ENCODE results near the gene CLDN24.
"Not testable (repeated sequence)": the region's sequence is repeated elsewhere in the genome, so short reads cannot be mapped to it uniquely, and the experiment has no call there.

CLDN24 gene

DNA sequence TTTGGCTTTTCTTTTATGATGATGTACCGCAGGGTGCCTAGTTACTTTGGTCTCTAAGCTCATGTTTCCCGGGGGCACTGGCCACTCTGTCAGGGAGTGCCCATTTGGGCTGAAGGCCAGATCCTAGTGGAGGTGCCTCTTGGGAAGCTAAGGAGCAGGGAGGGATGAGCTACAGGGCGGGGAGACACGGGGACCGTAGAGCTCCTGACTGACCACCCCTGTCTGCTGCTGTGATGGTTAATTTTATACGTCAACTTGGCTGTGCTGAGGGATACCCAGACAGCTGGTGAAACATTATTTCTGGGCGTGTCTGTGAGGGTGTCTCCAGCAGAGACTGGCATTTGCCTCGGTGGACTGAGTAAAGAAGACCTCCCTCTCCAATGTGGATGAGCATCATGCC is 24.9 kb upstream of the CLDN24 start:
- no peak for DNase-seq (ENCODE audit: low read depth)

DNA sequence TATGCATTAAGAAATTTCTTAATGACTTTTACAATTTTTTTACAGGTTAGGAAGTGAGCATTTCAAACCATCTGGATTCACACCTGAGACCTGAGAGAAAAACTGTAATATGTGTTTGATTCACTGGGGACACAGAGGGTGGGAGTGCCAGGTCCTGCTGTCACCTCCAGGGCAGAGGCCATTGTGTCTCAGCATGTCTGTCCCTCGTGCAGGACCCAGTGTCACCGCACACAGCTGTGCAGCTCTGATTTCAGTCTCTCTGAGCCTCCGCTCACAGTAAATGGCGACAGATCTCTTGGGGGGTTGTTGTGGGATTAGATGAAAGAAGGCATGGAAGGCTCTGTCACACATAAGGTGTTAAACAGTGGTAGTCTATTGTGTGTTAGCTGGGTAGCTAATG is 23.0 kb upstream of the CLDN24 start:
- DNase-seq (ENCODE audit: low read depth) = no peak

DNA sequence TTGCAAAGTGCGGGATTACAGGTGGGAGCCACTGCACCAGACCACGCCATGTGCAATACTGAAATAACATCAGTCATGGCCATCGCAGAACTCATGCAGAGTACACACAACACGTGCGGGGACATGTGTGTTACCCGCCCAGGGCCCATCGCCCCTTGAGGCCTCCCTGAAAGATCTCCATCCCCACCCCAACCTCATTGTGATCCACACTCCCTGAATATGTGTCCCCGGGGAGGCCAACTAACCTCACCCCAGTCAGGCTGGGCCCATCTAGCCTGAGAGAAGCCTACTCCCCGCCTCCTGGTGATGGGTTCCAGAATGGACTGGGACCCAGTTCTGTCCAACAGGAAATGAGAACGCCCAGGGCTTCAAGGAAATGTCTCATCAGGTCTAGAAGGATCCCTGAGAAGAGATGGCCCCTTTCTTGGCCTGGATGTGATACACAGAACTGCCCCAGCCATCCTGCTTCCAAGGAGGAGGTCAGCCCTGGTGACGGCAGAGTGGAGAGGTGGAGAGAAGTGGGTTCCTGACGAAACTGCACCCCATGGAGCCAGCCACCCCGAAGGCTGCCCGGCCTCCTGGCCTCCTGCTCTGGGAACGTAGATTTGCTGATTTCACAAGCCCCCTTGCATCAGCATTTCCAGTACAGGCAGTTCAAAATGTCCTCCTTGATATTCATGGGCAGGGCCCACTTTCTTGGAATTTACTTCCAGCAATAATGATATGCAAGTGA is 22.5 kb upstream of the CLDN24 start:
- no peak for DNase-seq (ENCODE audit: low read depth)

DNA sequence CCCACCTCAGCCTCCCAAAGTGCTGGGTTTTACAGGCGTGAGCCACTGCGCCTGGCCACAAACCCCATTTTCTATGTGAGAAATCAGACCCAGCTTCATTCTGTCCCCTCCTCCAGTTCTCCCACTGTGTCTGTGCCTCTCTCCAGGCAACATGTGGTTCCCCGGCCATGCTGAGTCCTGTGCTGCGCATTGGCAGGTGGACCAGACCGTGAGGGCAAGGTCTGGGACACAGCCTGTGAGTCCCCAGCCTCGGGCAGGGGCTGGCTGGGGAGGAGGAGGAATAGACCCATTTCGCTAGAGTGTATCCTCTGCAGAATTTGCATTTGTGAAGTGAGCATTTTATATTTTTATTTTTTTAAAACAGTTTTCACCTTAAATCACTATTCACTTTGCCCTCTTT is 21.5 kb upstream of the CLDN24 start:
- no peak for DNase-seq (ENCODE audit: low read depth)

DNA sequence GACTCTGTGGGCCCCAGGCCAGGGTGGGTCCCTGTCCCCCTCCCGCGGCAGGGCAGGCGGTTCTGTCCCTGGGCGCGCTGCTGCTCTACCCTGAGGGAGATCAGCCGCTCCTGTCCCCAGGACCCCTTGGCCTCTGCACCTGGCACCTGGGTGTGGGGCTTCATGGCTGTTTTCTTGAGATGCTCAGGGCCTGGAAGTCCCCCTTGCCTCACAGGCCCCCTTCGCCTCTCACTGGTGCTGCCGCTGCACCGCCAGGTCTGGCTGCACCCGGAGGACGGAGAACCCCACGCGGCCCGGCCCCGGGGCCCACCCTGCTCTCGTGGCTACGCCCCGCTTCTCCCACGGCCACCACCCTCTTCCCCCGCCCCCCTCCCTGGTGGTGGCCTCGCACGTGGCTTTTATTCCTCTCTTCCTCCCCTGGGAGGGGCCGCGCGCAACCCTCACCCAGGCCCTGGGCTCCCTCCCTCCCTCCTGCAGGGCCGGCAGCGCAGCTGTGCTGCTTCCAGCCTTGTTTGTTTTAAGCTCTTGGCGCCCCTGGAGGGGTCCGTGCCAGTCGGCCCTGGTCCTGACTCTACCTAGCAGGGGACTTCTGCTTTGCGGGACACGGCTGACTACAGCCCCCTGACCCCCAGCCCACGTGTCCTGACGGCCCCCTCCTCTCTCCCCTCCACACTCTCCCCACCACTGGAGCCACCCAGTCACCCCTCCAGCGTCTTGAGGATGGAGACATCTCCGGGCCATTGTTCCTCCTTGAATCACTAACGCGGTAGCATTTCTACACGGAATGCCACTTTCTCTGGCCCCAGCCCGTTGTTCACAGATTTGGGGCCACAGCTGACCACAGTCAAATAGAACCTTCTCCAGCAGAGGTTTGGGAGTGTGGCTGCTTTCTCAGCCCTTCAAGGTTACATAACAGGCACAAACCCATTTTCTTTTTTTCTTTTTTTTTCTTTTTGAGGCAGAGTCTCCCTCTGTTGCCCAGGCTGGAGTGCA is 20.6 kb upstream of the CLDN24 start:
- no peak for DNase-seq (ENCODE audit: low read depth)

DNA sequence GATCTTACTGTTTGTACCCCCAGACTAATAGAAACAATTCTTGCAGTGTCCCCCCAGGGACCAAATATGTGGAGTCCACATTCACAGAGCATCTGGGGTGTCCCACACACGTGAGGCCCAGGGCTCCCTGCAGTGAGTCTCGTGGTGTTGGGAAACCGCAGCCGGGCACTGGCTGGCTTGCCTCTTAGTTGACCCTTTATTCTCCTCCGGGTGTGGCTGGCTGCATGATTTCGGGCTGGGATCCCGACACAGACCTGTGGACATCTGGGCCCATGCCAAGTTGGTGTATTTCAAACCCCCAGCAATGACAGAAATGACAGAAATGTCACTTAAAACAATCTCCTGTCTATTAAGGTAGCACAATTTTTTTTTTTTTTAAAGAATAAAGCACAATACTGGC is 15.6 kb upstream of the CLDN24 start:
- DNase-seq (ENCODE audit: low read depth) = no peak

DNA sequence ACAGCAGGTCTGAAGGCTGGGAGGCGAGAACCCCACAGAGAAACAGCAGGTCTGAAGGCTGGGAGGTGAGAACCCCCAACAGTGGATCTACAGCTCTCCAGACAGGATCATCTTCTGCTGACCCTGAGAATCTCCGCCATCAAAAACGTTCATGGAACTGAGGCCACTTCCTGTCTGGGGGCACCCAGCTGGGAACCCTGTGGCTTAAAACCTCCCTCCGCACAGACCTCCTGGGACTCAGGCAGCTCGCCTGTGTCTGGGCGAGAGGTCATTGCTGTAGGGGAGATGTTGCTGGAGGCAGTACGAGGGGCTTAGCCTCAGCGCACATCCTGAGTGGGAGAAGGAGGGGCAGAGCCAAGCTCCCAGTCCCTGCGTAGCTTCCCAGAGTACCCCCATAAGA is 15.1 kb upstream of the CLDN24 start:
- no peak for DNase-seq (ENCODE audit: low read depth)

DNA sequence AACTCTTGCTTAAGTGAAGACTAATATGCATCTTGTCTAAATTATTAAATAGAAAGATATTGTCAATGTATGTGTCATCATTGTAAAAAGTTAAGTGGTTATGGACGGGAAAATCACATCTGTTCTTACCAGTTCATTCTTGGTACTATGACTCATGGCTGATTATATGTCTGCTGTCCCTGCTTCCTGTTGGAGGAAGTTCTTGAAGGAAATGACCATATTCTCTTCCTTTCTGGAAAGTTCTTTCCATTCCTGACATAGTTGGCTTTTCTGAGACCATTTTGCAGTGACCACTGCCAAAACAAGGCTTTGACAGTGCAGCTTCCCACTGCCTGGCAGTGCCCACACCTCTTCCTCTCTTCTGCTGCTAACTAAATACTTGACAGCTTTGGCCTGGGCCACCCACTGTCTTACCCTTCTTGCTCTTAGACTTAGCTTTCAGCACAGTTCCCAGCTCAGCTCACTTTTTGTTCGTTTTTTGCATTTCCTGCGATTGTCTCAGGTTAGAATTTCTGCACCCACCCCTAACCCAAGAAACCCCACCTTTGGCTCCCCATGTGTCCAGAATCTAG is 13.2 kb upstream of the CLDN24 start:
- no peak for DNase-seq (ENCODE audit: low read depth)

DNA sequence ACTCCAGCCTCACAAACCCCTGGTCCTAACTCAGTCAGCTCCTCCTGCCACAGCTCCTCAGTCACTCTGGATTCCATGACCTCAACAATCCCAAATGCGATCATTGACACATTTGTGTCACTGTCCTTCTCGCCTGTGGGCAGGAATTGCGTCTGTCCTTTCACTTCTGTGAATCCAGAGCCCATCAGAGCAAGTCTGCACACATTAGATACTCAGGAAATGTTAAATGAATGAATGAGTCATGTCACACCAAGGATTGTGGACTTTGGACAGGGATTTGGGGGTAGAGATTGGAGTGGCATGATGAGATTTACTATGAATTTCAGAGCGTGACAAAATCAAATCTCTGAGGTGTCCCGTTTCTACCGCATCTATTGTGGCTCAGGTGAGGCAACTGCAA is 11.8 kb upstream of the CLDN24 start:
- DNase-seq (ENCODE audit: low read depth) = no peak

DNA sequence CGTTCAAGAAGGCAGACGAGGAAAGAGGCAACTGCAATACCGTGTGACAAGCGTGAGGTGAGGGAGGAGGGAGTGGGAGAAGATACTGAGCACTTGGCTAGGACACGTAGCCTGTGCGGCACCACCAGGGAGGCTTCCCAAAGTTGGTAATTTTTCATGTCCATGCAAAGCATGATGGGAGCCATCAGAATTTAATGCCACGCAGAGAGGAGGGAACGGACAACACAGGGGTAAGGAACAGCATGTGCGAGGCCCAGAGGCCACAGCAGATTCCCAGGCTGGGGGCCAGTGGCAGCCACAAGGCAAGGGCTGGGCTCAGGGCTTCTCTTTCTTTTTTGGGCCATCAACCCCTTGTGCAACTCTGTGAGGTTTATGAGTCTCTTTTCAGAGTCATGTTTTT is 11.0 kb upstream of the CLDN24 start:
- DNase-seq (ENCODE audit: low read depth) = no peak

DNA sequence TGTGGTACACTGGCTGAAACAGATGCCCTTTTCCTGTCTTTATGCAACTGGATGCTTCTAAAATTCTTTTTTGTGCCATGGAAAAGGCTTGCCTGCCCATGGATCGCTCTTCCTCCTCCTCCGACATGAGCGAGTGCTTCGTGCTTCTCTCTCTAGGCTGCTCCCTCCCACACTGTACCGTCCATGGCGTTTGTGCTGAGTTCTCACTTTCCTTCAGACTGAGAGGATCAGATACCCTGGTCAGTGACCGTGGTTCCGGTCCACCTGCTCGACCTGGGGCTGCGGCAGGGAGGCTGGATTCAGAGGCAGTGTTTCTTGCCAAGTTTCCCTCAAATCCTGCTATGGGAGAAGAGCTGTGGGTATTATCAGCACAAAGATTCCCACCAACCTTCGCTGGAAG is 10.2 kb upstream of the CLDN24 start:
- DNase-seq (ENCODE audit: low read depth) = no peak

DNA sequence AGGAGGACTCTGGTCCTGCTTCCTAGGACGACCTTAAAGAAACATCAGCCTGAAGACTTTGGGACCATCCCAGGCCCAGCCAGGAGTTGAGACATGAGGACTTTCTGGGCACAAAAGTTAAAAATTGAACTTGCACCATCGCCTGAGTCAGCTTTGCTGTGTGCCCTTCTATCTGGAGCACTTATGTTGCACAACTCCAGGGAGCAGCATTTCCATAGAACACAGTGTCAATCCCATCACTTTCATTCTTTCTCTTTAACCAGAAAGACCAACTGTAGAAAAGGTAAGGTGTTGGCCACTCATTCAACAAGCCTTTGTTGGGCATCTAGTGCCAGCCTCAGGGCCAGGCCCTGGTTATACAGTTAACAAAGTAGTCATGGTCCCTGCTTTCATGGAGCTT is 8.6 kb upstream of the CLDN24 start:
- no peak for DNase-seq (ENCODE audit: low read depth)

DNA sequence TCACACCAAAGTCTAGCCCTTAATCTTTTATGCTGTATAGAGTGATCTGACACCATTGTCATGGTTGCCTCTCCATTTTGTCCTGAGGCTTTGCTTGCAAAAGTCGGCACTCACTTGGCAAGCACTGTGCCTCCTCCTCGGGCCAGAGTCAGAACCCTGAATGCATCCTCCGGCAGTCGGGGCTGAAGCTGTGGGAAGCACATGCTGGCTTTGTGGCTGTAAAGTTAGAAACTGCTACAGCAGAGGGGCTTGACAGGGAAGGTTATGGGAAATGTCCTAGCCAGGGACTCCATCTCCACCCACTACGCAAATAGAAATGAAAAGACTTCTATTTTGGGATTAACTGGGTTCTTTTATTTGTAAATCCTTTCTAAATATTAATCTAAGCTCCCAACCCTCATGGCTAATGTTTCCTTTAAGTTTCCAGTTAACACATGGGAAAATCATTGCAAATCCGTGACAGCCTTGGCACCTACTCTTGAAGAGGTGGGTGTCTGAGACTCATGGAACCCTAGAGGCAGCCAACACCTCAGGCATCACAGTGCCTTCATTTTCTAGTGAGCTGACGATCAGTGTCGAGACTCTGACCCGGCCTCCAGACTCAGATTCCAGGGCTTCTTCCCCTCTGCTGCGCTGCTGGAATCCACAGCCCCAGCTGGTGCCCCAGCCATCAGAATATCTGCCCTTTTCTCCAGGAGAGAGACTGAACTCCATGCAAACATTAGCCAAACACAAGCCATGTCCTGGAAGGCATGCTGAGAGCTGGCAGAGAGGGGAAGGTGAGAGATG is 7.9 kb upstream of the CLDN24 start:
- DNase-seq (ENCODE audit: low read depth) = no peak

DNA sequence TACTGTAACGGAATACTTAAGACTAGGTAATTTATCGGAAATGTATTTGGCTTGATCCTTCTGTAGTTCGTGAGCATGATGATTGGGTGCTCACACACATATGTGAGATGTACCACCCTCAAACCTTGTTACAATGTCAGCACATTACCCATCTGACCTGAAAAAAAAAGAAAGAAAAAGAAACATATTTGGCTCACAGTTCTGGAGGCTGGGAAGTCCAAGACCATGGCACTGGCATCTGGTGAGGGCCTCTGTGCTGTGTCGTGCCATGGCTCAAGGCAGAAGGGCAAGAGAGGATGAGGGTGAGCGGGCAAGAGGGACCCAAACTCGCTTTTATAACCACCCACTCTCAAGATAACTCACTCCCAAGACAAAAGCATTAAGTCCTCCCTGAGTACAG is 7.0 kb upstream of the CLDN24 start:
- no peak for DNase-seq (ENCODE audit: low read depth)

DNA sequence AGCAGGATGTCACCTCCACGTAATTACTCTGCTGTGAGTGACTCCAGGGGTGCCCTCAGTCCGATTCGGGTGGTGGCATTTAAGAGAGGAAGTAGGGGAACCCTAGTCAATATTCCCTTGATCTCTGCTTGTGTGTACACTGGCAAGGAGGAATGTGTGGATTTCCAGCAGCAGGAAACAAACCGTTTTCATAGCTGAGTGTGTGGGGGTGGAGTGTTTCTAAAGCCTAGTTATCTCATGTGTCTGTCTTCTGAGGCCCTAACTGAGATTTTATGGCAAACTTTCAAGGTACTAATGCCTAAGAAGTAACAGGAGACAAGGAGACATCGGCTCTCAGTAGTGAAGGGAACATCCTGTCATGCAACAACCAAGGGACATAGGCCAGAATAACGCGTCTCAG is 6.6 kb upstream of the CLDN24 start:
- DNase-seq (ENCODE audit: low read depth) = no peak

DNA sequence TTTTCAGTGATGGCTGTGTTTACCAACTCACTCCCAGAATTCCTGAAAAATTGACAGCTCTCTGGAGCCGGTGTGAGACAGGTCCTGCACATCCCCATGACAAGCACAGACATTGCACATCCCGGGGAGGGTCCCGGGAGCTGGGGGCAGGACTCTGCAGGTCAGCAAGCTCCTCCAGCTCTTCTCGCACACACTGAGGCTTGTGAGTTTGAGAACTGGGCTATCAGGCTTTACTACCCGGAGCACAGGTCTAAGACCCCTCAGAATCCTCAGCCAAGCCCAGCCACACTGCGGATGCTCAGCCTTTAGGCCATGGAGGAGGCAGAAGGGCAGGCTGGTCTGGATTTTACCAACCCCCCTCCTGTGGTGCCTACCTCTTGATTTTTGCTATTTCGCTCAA is 5.6 kb upstream of the CLDN24 start:
- no peak for DNase-seq (ENCODE audit: low read depth)

DNA sequence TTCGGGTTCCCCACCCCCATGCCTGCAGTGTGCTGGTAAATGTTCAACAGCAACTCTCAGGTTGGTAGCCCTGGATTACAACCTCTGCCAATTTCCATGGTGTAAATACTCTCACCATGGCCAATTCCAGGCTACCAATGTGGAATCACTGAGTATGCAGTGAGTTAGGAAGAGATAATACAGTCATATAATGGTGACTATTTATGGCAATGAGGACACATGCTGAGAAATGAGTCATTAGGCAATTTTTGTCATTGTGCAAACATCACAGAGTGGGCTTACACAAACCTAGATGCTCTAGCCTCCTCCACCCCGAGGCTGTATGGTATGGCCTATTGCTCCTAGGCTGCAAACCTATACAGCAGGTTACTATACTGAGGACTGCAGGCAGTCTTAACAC is 4.6 kb upstream of the CLDN24 start:
- DNase-seq (ENCODE audit: low read depth) = no peak

DNA sequence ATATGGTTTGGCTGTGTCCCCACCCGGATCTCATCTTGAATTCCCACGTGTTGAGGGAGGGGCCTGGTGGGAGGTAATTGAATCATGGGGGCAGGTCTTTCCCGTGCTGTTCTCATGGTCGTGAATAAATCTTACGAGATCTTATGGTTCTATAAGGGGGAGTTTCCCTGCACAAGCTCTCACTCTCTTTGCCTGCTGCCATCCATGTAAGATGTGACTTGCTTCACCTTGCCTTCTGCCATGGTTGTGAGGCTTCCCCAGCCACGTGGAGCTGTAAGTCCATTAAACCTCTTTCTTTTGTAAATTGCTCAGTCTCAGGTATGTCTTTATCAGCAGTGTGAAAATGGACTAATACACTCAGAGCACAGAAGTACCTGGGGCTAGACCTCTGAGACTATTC is 4.2 kb upstream of the CLDN24 start:
- DNase-seq (ENCODE audit: low read depth) = not testable (repeated sequence)

DNA sequence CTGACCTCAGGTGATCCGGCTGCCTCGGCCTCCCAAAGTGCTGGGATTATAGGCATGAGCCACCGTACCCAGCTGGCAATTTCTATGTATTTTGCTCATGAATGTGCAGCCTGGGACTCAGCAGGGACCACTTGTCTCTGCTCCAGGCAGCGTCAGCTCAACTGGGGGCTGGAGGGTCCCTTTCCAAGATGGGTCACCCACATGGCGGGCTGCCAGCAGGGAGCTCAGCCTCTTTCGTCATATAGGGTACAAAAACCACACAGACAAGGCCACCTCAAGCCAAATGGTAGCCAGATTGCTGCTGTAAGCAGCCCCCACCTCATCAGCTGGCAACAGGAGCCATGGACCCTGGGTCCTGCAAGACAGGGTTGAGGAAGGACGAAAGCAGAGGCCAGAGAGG is 2.4 kb upstream of the CLDN24 start:
- no peak for DNase-seq (ENCODE audit: low read depth)

DNA sequence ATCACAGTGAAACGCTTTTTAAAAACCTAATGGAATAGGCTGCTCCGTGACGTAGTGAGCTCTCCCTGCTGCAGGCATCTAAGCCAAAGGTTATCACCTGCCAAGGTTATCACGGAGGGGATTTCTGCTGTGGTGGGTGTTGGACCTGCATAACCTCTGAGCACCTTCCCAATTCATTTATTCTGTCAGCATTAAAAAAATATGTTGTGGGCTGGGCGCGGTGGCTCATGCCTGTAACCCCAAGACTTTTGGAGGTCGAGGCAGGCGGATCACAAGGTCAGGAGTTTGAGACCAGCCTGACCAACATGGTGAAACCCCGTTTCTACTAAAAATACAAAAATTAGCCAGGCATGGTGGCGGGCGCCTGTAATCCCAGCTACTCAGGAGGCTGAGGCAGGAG is 1.8 kb upstream of the CLDN24 start:
- DNase-seq (ENCODE audit: low read depth) = not testable (repeated sequence)

DNA sequence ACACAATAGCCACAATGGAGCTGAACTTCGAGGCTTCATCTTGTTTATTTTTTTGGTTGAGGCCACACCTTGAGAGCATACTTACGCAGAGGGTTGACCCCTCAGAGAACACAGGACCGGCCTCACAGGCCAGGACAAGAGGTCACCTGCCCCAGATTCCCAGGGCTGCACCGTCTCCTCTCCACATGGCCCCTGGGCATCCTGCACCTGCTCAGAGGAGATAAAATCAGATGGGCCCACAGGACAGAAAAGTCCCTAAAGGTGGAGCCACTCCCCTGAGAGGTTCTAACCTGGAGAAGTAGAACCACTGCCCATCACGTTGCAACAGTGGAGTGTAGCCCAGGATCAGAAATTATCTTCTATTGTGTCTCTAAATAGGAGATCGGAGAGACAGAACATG is 1.1 kb upstream of the CLDN24 start:
- no peak for DNase-seq (ENCODE audit: low read depth)

DNA sequence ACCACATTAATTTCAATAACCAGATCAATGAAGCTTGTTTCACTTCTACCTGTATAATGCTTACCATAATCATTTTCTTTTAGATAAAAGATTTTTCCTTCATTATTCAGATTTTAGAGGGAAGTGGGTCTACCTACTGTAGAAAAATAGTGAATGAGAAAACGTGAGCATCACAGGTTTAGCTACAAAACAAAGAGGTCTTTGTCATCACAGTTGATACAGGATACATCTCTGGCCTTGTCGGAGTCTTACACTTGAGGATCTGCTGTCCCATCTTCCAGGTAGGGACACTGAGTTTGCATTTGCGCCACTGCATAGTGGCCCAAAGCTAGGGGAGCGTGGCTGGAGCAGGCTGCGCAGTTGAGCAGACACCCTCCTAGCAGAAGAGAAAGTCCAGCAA is 710 bp downstream of the CLDN24 start:
- DNase-seq (ENCODE audit: low read depth) = no peak
